ENCODE data around the gene LYPD6B.

- TF ChIP-seq, protein P1, sequence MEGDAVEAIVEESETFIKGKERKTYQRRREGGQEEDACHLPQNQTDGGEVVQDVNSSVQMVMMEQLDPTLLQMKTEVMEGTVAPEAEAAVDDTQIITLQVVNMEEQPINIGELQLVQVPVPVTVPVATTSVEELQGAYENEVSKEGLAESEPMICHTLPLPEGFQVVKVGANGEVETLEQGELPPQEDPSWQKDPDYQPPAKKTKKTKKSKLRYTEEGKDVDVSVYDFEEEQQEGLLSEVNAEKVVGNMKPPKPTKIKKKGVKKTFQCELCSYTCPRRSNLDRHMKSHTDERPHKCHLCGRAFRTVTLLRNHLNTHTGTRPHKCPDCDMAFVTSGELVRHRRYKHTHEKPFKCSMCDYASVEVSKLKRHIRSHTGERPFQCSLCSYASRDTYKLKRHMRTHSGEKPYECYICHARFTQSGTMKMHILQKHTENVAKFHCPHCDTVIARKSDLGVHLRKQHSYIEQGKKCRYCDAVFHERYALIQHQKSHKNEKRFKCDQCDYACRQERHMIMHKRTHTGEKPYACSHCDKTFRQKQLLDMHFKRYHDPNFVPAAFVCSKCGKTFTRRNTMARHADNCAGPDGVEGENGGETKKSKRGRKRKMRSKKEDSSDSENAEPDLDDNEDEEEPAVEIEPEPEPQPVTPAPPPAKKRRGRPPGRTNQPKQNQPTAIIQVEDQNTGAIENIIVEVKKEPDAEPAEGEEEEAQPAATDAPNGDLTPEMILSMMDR (IDR thresholded peaks at IDR 0.05; ENCODE audit: low read length): no peak
- TF ChIP-seq EZH2 (optimal IDR thresholded peaks at IDR 0.05; ENCODE audit: low read depth, low read length) (no peak), EZH2phosphoT487 (IDR thresholded peaks at IDR 0.05; ENCODE audit: low read length) (no peak)
Measured at GRCh38 chr2:149028891-149029290, 9.6 kb upstream of the LYPD6B start.
